Iris pigment epithelial cell (primary cell): ENCODE results near the gene C4orf36.

ENCODE experiments used
- DNase-seq: peaks from one replicate; pipeline ENCODE4 v3.0.0-alpha.2; 2011; ENCODE audit warnings: low read depth

The C4orf36 gene

GRCh38 chr4:86891762-86892635, at the start of gene C4orf36:
Gene C4orf36 (minus strand): TSS chr4:86892422. CDS start chr4:86891520, 902 bp downstream.
- DNase-seq = peak; percentile 34

DNA sequence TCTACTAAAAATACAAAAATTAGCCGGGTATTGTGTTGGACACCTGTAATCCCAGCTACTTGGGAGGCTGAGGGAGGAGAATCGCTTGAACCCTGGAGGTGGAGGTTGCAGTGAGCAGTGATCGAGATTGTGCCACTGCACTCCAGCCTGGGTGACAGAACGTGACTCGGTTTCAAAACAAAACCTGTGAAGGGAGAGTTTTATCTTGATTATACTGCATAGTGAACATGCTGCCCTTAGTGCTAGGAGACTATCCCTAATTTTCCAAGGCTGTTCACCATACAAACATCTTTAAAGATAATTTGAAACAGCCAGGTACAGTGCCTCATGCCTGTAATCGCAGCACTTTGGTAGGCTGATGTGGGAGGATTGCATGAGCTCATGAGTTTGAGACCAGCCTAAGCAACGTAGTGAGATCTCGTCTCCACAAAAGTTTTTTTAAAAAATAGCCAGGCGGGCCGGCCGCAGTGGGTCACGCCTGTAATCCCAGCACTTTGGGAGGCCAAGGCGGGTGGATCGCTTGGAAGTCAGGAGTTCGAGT, 48.8 kb upstream of the C4orf36 start:
- DNase-seq = no peak

DNA sequence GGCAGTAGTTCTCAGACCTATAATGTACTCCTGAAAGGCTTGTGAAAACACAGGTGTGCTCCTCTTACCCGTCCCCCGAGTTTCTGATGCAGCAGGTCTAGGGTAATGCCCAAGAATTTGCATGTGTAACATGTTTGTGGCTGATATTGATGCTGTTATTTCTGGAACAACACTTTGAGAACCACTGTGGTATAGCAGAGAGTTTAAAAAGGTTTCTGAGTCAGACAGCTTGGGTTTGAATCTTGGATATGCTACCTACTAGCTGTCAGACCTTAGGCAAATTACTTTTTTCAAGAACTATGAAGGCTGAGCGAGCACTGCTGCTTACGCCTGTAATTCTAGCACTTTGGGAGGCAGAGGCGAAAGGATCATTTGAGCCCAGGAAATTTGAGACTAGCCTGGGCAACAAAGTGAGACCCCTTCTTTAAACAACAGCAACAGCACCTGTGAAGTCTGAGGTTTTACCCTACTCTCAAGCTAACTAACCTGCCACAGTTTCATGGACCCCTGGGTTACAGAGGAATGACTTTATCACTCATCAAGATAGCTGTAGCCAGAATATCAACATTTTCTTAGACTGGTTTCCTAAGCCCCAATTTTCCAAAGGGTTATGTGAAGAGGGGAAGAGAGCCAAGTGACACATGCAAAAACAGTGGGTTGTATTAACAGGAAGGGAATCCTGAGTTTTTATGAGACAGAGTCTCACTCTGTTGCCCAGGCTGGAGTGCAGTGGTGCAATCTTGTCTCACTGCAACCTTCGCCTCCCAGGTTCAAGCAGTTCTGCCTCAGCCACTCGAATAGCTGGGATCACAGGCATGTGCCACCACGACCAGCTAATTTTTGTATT, 47.7 kb upstream of the C4orf36 start:
- peak; percentile 49 for DNase-seq

GRCh38 chr4:86938771-86939520, 46.7 kb upstream of the C4orf36 start:
- DNase-seq = no peak

GRCh38 chr4:86935853-86936733, 43.9 kb upstream of the C4orf36 start:
- peak; percentile 88 for DNase-seq

GRCh38 chr4:86935566-86935852, 43.3 kb upstream of the C4orf36 start:
- no peak for DNase-seq

GRCh38 chr4:86934771-86935565, 42.7 kb upstream of the C4orf36 start, which contains the start of gene AFF1:
Gene AFF1 (plus strand): TSS chr4:86935011. CDS start chr4:86948534, 13,523 bp downstream.
- DNase-seq = peak; percentile 88

- DNase-seq = no peak
These were observed 42.0 kb upstream of the C4orf36 start for GRCh38 chr4:86934147-86934770.

- DNase-seq = no peak
These were observed 36.4 kb upstream of the C4orf36 start for GRCh38 chr4:86928400-86929255.

- DNase-seq = peak; percentile 100
These were observed 35.7 kb upstream of the C4orf36 start for GRCh38 chr4:86927843-86928395.

DNA sequence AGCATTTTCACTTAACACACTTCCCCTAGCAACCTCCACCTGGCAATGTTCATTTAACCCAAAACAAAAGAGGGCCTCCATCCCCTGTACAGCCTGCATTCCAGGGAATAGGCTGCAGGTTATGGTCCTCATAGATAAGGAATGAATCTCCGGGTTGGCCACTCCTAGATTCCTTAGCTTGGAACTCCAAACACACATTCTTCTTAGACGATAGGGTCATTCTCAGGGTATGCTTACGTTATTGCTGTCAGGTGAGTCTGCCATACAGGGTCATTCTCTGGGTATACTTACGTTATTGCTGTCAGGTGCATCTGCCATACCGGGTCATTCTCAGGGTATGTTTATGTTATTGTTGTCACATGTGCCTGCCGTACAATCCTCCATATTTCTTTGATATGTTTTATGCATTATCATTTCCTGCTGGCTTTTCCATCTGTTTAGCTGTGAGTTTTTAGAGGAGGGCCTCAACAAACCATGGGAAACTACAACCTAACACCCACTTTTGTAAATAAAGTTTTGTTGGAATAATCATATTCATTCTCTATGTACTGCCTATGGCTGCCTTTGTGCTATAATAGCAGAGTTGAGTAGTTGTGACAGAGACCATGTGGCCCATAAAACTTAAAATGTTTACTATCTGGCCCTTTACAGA, 34.3 kb upstream of the C4orf36 start:
- DNase-seq = peak; percentile 70

GRCh38 chr4:86924811-86925210, 32.6 kb upstream of the C4orf36 start:
- DNase-seq = peak; percentile 85

DNA sequence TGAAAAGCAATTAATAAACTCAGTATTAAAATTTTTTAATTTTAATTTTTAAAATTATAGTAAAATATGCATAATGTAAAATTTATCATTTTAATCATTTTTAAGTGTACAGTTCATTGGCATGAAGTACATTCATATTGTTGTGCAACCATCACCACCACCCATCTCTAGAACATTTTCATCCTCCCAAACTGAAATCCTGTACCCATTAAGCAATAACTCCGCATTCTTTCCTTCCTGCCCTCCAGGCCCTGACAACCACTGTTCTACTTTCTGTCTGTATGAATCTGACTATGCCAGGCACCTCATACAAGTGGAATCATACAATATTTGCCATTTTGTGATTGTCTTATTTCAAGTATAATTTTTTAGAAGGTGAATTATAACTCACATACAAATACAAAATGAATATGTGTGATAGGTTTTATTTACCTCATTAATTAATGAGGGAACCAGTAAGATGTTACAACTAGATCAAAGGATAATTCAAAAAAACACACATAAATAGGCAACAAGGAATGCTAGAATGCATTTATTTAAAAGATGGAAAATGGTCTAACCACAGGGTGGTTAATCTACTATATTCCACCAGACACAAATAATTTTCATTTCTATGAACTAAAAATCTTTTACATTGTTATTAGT, 29.5 kb upstream of the C4orf36 start:
- peak; percentile 62 for DNase-seq

DNA sequence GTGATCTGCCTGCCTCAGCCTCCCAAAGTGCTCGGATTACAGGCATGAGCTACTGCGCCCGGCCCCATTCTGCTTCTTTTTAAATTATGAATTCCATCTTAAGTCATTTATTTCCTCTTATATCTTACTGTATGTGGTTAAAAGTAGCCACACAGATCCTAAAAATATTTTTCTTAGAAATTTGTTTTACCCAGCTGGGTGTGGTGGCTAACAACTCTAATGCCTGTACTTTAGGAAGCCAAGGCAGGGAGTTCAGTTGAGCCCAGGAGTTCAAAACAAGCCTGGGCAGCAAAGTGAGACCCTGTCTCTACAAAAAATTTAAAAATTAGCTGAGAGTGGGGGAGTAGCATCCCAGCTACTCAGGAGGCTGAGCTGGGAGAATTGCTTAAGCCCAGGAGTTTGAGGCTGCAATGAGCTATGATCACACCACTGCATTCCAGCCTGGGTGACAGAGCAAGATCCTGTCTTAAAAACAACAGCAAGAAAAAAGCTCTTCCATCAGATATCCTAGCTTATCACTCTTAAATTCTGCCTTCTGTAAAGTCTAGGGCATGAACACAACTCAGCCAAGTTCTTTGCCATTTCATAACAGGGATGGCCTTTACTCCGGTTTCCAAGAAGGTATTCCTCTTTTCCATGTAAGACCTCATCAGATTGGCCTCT, 27.5 kb upstream of the C4orf36 start:
- DNase-seq = peak; percentile 61

DNA sequence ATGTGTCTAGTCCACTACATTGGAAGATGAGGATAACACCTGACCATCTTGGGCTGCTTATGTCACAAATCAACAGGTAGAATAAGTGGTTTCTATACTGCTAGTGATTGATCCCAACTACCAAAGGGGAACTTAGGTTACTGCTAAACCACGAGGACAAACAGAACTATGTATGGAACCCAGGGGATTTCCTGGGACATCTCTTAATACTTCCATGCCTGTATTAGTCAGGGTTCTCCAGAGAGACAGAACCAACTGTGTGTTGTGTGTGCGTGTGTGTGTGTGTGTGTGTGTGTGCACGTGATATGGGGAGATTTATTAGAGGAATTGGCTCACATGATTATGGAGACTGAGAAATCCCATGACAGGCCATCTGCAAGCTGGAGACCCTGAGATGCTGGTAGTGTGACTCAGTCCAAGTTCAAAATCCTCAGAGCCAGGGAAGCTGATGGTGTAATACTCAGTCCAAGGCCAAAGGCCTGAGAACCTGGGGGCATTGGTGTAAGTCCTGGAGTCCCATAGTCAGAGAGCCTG, 26.4 kb upstream of the C4orf36 start:
- peak; percentile 84 for DNase-seq

GRCh38 chr4:86917212-86918039, 25.2 kb upstream of the C4orf36 start:
- DNase-seq = no peak
